GM10248 (cell line): ENCODE measurements around the gene ITCH.
"Not testable (repeated sequence)": the region's sequence is repeated elsewhere in the genome, so short reads cannot be mapped to it uniquely, and the experiment has no call there.

Experiments used
- CTCF ChIA-PET: fragments of 300-600 bp; sonication (Branson Sonifier 250); formaldehyde crosslinking; extraction: SDS; loops from one replicate; lab custom pipeline; 2021; ENCODE audit warnings: antibody characterized with exemption; lab: Yijun Ruan, JAX
- POLR2A ChIA-PET: fragments of 350-650 bp; sonication (Branson Sonifier 250); formaldehyde crosslinking; extraction: SDS; loops from one replicate; lab custom pipeline; 2020; ENCODE audit warnings: antibody characterized with exemption; lab: Yijun Ruan, JAX
- DNase-seq: peaks from one replicate; pipeline ENCODE4 v3.0.0; 2012; ENCODE audit errors: extremely low spot score
- TF ChIP-seq, protein P1 (sequence below): IDR thresholded peaks from 2 replicates; pipeline ENCODE4 v1.5.1; 2012; ENCODE audit warnings: mild to moderate bottlenecking, low read depth; ENCODE audit errors: extremely low read depth, missing control alignments, control extremely low read depth

Gene ITCH

GRCh38 chr20:34332262-34332920 is 30.7 kb upstream of the ITCH start:
- ChIA-PET CTCF (interaction anchor here (1.3 to 4.3 kb wide), 3 partner anchors 19 to 251 kb away, joined by 3 to 29 read pairs (median 3); no protein-coding TSS in a partner anchor), POLR2A (no interaction called here)
- TF ChIP-seq, protein P1, sequence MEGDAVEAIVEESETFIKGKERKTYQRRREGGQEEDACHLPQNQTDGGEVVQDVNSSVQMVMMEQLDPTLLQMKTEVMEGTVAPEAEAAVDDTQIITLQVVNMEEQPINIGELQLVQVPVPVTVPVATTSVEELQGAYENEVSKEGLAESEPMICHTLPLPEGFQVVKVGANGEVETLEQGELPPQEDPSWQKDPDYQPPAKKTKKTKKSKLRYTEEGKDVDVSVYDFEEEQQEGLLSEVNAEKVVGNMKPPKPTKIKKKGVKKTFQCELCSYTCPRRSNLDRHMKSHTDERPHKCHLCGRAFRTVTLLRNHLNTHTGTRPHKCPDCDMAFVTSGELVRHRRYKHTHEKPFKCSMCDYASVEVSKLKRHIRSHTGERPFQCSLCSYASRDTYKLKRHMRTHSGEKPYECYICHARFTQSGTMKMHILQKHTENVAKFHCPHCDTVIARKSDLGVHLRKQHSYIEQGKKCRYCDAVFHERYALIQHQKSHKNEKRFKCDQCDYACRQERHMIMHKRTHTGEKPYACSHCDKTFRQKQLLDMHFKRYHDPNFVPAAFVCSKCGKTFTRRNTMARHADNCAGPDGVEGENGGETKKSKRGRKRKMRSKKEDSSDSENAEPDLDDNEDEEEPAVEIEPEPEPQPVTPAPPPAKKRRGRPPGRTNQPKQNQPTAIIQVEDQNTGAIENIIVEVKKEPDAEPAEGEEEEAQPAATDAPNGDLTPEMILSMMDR, result no peak
- DNase-seq, result no peak

DNA sequence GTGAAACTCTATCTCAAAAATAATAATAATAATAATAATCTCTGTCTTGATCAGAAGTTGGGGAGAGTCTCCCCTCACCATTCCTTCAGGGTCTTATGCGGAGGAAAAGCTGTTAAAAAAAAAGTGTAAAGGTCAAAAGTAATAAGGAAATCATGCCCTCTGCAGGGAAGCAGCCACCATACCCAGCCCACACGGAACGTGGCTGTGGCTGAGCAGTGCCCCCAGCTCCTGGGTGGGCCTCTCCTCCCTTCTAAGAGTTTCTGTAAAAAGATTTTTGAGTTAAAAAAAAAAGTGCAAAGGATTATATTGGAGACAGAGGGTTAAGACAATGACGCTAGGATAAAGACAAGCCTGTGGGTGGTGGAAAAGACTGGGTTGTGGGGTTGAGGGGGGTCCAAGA is 29.3 kb upstream of the ITCH start:
- DNase-seq, result no peak
- ChIA-PET POLR2A (no interaction called here), CTCF (interaction anchor here (4.3 kb wide), 1 partner anchor 20 kb away, joined by 29 read pairs; no protein-coding TSS in a partner anchor)
- TF ChIP-seq, protein P1, result no peak

- CTCF ChIA-PET, result interaction anchor here (0.9 to 4.3 kb wide), 2 partner anchors 13 to 21 kb away, joined by 3 to 29 read pairs; no protein-coding TSS in a partner anchor
- DNase-seq, result no peak
- POLR2A ChIA-PET, result no interaction called here
- TF ChIP-seq, protein P1, result no peak
Observed at GRCh38 chr20:34334654-34335407, 28.2 kb upstream of the ITCH start.

- ChIA-PET CTCF (interaction anchor here (1.3 to 3.6 kb wide), 3 partner anchors 22 to 148 kb away, joined by 3 to 33 read pairs (median 5); no protein-coding TSS in a partner anchor), POLR2A (no interaction called here)
- no peak for DNase-seq
- TF ChIP-seq, protein P1, result no peak
Observed at GRCh38 chr20:34337544-34337943, 25.5 kb upstream of the ITCH start.

DNA sequence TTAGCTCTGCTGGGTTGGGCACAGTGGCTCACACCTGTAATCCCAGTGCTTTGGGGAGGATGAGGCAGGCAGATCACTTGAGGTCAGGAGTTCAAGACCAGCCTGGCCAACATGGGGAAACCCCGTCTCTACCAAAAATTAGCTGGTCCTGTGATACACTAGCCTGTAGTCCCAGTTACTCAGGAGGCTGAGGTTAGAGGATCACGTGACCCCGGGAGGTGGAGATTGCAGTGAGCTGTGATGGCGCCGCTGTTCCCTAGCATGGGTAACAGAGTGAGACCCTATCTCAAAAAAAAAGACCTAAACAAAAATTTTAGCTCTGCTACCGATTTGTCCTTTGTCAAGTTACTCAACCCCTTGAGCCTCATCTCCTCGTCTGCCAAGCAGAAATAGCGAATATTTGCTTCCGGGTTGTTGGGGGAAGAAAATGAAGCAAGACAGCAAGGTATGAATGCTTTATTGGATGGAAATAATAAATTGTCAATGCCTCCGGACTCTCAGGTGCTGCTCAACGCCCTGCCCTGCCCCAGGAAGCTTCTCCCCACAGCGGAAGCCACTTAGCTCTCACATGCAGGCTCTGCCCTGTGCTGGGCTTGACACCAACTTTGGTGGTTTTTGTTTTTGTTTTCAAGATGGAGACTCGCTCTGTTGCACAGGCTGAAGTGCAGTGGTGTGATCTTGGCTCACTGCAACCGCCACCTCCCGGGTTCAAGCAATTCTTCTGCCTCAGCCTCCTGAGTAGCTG is 24.9 kb upstream of the ITCH start:
- ChIA-PET CTCF (interaction anchor here (1.3 to 3.6 kb wide), 3 partner anchors 21 to 148 kb away, joined by 3 to 33 read pairs (median 5); no protein-coding TSS in a partner anchor), POLR2A (interaction anchor here (0.7 kb wide), 1 partner anchor 23 kb away, joined by 4 read pairs; no protein-coding TSS in a partner anchor)
- DNase-seq, result no peak
- TF ChIP-seq, protein P1, result no peak

GRCh38 chr20:34340726-34341125 is 22.3 kb upstream of the ITCH start:
- DNase-seq, CTCF ChIA-PET: not testable (repeated sequence)
- POLR2A ChIA-PET, result interaction anchor here (0.7 kb wide), 1 partner anchor 303 kb away, joined by 4 read pairs; no protein-coding TSS in a partner anchor

DNA sequence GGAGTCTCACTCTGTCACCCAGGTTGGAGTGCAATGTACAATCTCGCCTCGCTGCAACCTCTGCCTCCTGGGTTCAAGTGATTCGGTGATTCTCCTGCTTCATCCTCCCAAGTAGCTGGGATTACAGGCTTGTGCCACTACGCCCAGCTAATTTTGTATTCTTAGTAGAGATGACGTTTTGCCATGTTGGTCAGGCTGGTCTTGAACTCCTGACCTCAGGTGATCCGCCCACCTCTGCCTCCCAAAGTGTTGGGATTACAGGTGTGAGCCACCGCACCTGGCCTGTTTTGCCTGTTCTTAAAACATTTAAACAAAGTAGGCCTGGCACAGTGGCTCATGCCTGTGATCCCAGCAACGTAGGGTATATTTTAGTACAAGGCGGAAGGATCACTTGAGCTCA is 21.9 kb upstream of the ITCH start:
- CTCF ChIA-PET, result interaction anchor here (2.2 kb wide), 1 partner anchor 28 kb away, joined by 5 read pairs; no protein-coding TSS in a partner anchor
- not testable (repeated sequence) for DNase-seq
- POLR2A ChIA-PET, result interaction anchor here (0.7 kb wide), 1 partner anchor 303 kb away, joined by 4 read pairs; no protein-coding TSS in a partner anchor
